ENCODE data around the gene FUT7. TPM values are rescaled to one million over a fixed set of nuclear protein-coding genes. Genes with fewer than 3 reads are reported as not detected.

FUT7 gene
- total and polyA plus RNA-seq, 2 of the 13 experiments (the other 11 are each of a cell fraction or from before 2014, with no cell fraction given): 0.05 TPM; not detected in 1

DNA sequence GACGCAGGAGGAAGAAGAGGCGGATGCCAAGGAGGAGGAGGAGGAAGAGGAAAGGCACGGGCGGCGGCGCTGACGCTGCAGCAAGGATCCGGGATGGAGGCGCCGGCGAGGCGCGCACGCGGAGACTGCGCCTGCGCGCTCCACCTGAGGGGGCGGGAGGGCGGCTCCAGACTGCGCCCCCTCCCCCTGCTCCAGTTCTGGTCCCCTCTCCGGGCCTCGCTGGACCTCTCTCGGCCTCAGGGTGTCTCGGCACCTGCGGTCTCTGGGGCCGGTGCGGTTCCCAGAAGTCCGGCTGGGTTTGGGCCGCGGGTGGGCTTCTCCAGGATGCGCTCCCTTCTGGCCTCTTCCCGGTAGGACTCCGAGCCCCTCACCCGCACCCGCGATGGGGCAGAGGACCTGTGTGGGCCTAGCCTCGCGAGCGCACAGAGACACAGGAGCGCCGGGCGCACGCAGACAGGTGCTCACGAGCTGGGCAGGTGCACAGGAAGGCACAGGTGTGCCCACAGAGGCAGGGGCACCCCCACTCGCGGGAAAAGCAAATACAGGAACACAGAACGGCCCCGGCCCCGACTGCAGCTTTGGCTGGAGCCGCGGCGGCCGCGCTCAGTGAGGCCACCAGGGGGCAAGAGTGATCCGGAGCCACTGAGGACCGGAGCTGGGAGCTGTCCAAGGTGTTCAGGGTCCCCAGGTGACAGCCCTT is 14.3 kb upstream of the FUT7 start, which contains the start of gene NPDC1 (continued):
- TF ChIP-seq, protein P1, sequence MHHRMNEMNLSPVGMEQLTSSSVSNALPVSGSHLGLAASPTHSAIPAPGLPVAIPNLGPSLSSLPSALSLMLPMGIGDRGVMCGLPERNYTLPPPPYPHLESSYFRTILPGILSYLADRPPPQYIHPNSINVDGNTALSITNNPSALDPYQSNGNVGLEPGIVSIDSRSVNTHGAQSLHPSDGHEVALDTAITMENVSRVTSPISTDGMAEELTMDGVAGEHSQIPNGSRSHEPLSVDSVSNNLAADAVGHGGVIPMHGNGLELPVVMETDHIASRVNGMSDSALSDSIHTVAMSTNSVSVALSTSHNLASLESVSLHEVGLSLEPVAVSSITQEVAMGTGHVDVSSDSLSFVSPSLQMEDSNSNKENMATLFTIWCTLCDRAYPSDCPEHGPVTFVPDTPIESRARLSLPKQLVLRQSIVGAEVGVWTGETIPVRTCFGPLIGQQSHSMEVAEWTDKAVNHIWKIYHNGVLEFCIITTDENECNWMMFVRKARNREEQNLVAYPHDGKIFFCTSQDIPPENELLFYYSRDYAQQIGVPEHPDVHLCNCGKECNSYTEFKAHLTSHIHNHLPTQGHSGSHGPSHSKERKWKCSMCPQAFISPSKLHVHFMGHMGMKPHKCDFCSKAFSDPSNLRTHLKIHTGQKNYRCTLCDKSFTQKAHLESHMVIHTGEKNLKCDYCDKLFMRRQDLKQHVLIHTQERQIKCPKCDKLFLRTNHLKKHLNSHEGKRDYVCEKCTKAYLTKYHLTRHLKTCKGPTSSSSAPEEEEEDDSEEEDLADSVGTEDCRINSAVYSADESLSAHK (CRISPR knock-in tag; IDR thresholded peaks at IDR 0.05; ENCODE audit: borderline replicate concordance): peak; percentile 77; the same call in 1 of the 2 replicates
- TF ChIP-seq TARDBP (CRISPR knock-in tag; IDR thresholded peaks at IDR 0.05) (peak; percentile 50; the same call in 1 of the 2 replicates), SOX5 (CRISPR knock-in tag; IDR thresholded peaks at IDR 0.05; ENCODE audit: borderline replicate concordance) (peak; percentile 29; the same call in 1 of the 2 replicates), ZFP36L1 (CRISPR knock-in tag; IDR thresholded peaks at IDR 0.05) (no peak), IRF2 (CRISPR knock-in tag; IDR thresholded peaks at IDR 0.05) (no peak), ZNF136 (CRISPR knock-in tag; IDR thresholded peaks at IDR 0.05; ENCODE audit: low read depth) (0 out of 2 replicates have a peak, but pooled peaks have one; percentile 59), AHR (CRISPR knock-in tag; IDR thresholded peaks at IDR 0.05) (peak; percentile 81; the same call in 1 of the 2 replicates), SATB2 (CRISPR knock-in tag; IDR thresholded peaks at IDR 0.05) (0 out of 2 replicates have a peak, but pooled peaks have one; percentile 57), SALL2 (CRISPR knock-in tag; IDR thresholded peaks at IDR 0.05) (0 out of 2 replicates have a peak, but pooled peaks have one; percentile 67), ZFYVE20 (CRISPR knock-in tag; IDR thresholded peaks at IDR 0.05; ENCODE audit: borderline replicate concordance, low read depth) (no peak), NR2F6 (IDR thresholded peaks at IDR 0.05) (no peak), NR2F6 (CRISPR knock-in tag; IDR thresholded peaks at IDR 0.05) (0 out of 2 replicates have a peak, but pooled peaks have one; percentile 38), ZNF460 (CRISPR knock-in tag; IDR thresholded peaks at IDR 0.05; ENCODE audit: borderline replicate concordance) (no peak), MAF1 (CRISPR knock-in tag; IDR thresholded peaks at IDR 0.05; ENCODE audit: borderline replicate concordance) (no peak)
- TF ChIP-seq, protein P2, sequence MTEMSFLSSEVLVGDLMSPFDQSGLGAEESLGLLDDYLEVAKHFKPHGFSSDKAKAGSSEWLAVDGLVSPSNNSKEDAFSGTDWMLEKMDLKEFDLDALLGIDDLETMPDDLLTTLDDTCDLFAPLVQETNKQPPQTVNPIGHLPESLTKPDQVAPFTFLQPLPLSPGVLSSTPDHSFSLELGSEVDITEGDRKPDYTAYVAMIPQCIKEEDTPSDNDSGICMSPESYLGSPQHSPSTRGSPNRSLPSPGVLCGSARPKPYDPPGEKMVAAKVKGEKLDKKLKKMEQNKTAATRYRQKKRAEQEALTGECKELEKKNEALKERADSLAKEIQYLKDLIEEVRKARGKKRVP (CRISPR knock-in tag; IDR thresholded peaks at IDR 0.05): peak in 1 of 2 experiments; percentile 53; a peak in 1 of 4 replicates
- TF ChIP-seq, protein P3, sequence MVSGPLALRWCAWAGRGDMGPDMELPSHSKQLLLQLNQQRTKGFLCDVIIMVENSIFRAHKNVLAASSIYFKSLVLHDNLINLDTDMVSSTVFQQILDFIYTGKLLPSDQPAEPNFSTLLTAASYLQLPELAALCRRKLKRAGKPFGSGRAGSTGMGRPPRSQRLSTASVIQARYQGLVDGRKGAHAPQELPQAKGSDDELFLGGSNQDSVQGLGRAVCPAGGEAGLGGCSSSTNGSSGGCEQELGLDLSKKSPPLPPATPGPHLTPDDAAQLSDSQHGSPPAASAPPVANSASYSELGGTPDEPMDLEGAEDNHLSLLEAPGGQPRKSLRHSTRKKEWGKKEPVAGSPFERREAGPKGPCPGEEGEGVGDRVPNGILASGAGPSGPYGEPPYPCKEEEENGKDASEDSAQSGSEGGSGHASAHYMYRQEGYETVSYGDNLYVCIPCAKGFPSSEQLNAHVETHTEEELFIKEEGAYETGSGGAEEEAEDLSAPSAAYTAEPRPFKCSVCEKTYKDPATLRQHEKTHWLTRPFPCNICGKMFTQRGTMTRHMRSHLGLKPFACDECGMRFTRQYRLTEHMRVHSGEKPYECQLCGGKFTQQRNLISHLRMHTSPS (CRISPR knock-in tag; IDR thresholded peaks at IDR 0.05; ENCODE audit: low read depth): 0 out of 2 replicates have a peak, but pooled peaks have one; percentile 26
- TF ChIP-seq, protein P4, sequence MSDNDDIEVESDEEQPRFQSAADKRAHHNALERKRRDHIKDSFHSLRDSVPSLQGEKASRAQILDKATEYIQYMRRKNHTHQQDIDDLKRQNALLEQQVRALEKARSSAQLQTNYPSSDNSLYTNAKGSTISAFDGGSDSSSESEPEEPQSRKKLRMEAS (IDR thresholded peaks at IDR 0.05): 0 out of 2 replicates have a peak, but pooled peaks have one; percentile 37
- TF ChIP-seq, protein P5, sequence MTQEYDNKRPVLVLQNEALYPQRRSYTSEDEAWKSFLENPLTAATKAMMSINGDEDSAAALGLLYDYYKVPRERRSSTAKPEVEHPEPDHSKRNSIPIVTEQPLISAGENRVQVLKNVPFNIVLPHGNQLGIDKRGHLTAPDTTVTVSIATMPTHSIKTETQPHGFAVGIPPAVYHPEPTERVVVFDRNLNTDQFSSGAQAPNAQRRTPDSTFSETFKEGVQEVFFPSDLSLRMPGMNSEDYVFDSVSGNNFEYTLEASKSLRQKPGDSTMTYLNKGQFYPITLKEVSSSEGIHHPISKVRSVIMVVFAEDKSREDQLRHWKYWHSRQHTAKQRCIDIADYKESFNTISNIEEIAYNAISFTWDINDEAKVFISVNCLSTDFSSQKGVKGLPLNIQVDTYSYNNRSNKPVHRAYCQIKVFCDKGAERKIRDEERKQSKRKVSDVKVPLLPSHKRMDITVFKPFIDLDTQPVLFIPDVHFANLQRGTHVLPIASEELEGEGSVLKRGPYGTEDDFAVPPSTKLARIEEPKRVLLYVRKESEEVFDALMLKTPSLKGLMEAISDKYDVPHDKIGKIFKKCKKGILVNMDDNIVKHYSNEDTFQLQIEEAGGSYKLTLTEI (CRISPR knock-in tag; conservative IDR thresholded peaks at IDR 0.05): no peak
- TF ChIP-seq, protein P6, sequence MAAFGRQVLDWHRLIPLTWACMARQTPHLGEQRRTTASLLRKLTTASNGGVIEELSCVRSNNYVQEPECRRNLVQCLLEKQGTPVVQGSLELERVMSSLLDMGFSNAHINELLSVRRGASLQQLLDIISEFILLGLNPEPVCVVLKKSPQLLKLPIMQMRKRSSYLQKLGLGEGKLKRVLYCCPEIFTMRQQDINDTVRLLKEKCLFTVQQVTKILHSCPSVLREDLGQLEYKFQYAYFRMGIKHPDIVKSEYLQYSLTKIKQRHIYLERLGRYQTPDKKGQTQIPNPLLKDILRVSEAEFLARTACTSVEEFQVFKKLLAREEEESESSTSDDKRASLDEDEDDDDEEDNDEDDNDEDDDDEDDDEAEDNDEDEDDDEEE (CRISPR knock-in tag; IDR thresholded peaks at IDR 0.05): peak; percentile 76; the same call in 1 of the 2 replicates
- TF ChIP-seq, protein P7, sequence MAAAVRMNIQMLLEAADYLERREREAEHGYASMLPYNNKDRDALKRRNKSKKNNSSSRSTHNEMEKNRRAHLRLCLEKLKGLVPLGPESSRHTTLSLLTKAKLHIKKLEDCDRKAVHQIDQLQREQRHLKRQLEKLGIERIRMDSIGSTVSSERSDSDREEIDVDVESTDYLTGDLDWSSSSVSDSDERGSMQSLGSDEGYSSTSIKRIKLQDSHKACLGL (CRISPR knock-in tag; IDR thresholded peaks at IDR 0.05): 0 out of 2 replicates have a peak, but pooled peaks have one; percentile 47
